PFSK-1 (cell line): ENCODE measurements around the gene PPP6R1.

Experiments
- FOXP2 ChIP-seq: optimal IDR thresholded peaks from 2 replicates; pipeline ENCODE3; 2011; ENCODE audit warnings: borderline replicate concordance, control low read depth, inconsistent platforms; ENCODE audit not compliant: insufficient read depth; ENCODE audit errors: extremely low read length, extremely low read depth
- POLR2AphosphoS5 ChIP-seq: IDR thresholded peaks from 2 replicates; pipeline ENCODE4 v1.6.1; 2012; ENCODE audit warnings: low read depth, mild to moderate bottlenecking, control low read depth, low read length, moderate library complexity
- SIN3A ChIP-seq: IDR thresholded peaks from 2 replicates; pipeline ENCODE4 v1.6.1; 2012; ENCODE audit warnings: mild to moderate bottlenecking, low read length, moderate library complexity, borderline replicate concordance; ENCODE audit not compliant: insufficient read depth
- TAF1 ChIP-seq: IDR thresholded peaks from 2 replicates; pipeline ENCODE4 v1.6.1; 2012; ENCODE audit warnings: low read length, control low read depth, borderline replicate concordance; ENCODE audit not compliant: insufficient read depth
- TF ChIP-seq, protein P1 (sequence below), 2 experiments: IDR thresholded peaks; 2 replicates each; pipeline versions ENCODE4 v1.6.1 to v1.8.0; 2011 to 2012; ENCODE audit warnings: low read depth in 2 of 2, low read length in 2 of 2, control low read depth in 1 of 2, inconsistent platforms in 1 of 2, mild to moderate bottlenecking in 1 of 2, moderate library complexity in 1 of 2; ENCODE audit not compliant: insufficient read depth in 1 of 2

The PPP6R1 gene

DNA sequence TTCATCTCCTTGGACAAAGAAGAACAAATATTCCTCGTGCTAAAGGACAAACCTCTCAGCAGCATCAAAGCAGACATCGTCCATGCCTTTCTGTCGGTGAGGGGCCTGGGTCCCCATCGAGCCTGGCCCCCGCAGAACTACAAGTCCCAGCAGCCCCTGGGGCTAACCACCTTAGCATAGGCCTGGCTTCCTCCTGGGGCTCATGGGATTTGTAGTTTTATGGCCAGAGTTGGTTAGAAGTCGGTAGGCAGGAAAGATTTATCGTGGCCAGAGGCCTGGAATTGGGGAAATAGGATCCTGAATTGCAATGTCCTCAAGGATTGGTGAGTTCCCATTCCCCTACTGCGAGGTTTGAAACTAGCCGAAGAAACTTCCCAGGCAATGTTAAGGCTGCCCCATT is 46.7 kb upstream of the PPP6R1 start:
- TF ChIP-seq POLR2AphosphoS5 = no peak
- TF ChIP-seq, protein P1, sequence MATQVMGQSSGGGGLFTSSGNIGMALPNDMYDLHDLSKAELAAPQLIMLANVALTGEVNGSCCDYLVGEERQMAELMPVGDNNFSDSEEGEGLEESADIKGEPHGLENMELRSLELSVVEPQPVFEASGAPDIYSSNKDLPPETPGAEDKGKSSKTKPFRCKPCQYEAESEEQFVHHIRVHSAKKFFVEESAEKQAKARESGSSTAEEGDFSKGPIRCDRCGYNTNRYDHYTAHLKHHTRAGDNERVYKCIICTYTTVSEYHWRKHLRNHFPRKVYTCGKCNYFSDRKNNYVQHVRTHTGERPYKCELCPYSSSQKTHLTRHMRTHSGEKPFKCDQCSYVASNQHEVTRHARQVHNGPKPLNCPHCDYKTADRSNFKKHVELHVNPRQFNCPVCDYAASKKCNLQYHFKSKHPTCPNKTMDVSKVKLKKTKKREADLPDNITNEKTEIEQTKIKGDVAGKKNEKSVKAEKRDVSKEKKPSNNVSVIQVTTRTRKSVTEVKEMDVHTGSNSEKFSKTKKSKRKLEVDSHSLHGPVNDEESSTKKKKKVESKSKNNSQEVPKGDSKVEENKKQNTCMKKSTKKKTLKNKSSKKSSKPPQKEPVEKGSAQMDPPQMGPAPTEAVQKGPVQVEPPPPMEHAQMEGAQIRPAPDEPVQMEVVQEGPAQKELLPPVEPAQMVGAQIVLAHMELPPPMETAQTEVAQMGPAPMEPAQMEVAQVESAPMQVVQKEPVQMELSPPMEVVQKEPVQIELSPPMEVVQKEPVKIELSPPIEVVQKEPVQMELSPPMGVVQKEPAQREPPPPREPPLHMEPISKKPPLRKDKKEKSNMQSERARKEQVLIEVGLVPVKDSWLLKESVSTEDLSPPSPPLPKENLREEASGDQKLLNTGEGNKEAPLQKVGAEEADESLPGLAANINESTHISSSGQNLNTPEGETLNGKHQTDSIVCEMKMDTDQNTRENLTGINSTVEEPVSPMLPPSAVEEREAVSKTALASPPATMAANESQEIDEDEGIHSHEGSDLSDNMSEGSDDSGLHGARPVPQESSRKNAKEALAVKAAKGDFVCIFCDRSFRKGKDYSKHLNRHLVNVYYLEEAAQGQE (IDR thresholded peaks at IDR 0.05; ENCODE audit: insufficient read depth in 1 of 2, low read depth in 2 of 2, low read length in 2 of 2) = no peak
- TF ChIP-seq FOXP2 = no peak
- TF ChIP-seq SIN3A = no peak
- TF ChIP-seq TAF1 = no peak

DNA sequence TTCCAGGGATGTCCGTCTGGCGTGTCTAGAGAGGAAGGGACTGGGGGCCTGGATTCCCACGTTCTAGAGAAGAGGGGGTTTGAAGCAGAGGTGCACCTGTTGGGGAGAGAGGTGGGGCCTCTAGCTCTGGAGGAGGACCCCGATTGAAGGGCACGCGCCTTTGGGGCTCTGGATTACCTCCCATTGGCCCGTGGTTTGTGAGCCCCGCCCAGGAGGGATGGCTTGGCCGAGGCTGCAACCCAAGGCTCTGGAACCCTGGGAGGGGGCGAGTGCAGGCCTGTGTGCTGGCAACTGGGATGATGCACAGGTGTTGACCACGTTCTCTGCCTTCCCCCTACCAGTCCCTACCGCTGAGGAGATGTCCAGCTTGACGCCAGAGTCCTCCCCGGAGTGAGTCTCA is 46.2 kb upstream of the PPP6R1 start:
- TF ChIP-seq POLR2AphosphoS5 (no peak), SIN3A (no peak), FOXP2 (no peak), TAF1 (no peak)
- TF ChIP-seq, protein P1 (IDR thresholded peaks at IDR 0.05; ENCODE audit: insufficient read depth in 1 of 2, low read depth in 2 of 2, low read length in 2 of 2) = no peak

DNA sequence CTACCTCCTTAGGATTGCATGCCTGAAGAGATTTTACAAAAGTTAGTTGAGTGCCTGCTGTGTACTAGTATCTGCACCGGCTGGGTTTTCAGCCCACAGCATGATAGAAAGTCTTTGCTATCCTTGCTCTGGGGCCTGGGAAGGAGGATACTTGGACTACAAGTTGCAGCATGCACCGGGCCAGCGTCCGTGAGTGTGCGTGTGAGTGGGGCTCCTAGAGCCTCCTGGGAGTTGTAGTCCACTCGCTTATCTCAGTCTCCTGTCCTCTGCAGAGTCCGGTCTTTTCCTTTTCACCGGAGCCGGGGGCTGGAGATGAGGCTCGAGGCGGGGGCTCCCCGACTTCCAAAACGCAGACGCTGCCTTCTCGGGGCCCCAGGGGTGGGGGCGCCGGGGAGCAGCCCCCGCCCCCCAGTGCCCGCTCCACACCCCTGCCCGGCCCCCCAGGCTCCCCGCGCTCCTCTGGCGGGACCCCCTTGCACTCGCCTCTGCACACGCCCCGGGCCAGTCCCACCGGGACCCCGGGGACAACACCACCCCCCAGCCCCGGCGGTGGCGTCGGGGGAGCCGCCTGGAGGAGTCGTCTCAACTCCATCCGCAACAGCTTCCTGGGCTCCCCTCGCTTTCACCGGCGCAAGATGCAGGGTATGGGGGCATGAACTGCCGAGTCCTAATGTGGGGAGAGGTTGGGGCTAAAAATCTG is 45.6 kb upstream of the PPP6R1 start:
- TF ChIP-seq SIN3A = no peak
- TF ChIP-seq POLR2AphosphoS5 = no peak

DNA sequence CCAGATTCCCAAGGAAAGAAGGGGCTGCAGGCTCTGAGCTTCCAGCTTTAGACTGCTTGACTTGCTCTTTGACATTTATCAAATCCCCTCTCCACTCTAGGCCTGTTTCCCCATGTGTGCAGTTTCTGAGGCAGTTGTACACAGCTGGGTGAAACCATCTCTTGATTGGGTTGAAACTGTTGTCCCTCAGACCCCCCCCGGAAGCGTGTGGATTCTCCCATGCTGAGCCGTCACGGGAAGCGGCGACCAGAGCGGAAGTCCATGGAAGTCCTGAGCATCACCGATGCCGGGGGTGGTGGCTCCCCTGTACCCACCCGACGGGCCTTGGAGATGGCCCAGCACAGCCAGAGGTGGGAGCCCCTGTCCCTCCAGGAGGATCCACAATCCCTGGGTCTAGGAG is 44.7 kb upstream of the PPP6R1 start:
- TF ChIP-seq POLR2AphosphoS5 (no peak), SIN3A (no peak), FOXP2 (no peak), TAF1 (no peak)
- TF ChIP-seq, protein P1 (IDR thresholded peaks at IDR 0.05; ENCODE audit: insufficient read depth in 1 of 2, low read depth in 2 of 2, low read length in 2 of 2) = no peak

DNA sequence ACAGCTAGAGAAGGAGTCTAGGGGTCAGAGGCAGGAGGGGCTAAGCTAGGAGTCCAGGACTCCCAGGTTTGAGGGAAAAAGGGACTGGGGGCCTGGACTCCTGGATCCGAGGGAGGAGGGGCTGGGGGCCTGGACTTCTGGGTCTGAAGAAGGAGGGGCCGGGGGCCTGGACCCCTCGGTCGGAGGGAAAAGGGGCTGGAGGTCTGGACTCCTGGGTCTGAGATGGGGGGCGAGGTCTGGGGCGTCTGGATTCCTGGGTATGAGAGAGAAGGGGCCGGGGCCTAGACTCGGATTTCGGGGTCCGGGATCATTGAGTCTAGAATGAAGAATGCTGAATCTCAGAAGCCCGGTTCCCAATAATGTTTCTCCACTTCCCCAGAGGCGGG is 43.5 kb upstream of the PPP6R1 start:
- TF ChIP-seq, protein P1 (IDR thresholded peaks at IDR 0.05; ENCODE audit: insufficient read depth in 1 of 2, low read depth in 2 of 2, low read length in 2 of 2) = no peak
- TF ChIP-seq SIN3A (no peak), TAF1 (no peak), FOXP2 (no peak), POLR2AphosphoS5 (no peak)
